ENCODE data around the gene GBX2.

The GBX2 gene

DNA sequence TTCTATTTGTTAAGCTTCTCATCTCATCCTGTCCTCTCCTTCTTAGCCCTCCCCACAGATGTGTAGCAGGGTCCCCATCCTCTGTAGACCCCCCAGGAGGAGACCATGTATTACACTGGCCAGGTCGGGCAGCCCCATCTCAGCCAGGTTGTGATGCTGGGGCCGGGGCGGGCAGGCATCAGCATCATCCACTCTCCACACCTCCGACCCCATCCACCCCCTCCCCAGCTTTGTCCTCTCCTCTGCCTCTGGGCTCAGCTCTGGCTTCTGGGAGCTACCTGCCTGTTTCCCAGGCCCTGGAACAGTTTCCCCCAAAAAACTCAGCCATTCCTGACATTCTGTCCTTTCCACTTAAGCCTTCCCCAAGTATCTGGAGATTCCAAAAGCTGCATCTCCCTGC lies 49.2 kb downstream of the GBX2 start:
- no peak for DNase-seq

DNA sequence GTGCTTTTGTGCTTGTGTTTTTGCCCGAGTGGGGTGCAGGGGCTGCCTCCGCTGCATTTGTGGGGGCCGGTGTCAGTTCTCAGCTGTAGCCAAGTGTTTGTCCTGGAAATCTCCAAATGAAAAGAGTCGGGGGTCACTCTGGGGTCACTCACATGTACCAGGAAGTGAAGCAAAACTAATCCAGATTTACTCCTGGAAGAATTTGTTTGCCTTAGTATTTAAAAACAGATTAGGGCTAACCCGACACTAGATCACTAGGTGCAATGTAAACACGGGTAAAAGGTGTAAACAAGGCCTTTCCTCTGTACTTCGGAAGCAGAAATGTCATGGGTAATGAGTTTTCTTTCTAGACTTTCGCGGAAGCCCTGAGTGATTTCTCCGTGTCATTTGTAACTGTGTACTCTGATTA lies 50.3 kb downstream of the GBX2 start:
- DNase-seq: no peak

DNA sequence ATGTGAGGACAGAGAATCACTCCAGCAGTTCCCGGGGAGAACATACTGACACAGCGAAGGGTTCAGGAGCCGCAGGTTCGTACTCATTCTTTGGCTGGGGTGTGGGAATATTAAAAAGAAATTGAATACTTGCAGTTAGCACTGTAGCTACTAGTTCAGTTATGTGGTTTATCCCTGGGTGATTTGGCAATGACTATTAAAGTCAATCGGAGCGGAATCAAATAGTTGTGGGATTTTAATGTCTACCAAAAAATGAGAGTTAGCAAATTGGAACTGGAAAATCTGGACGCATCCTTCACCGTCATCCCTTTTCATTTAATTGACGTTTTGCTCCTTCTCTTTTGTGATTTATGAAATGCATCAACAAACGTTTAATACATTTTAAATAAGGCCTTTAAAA lies 50.8 kb downstream of the GBX2 start:
- no peak for DNase-seq

All from amygdala (tissue), 56 donors.